COLO668 (cell line): ENCODE measurements around the gene VWA1.

Source experiments
- DNase-seq: peaks from one replicate; lab custom pipeline; 2025; ENCODE audit not compliant: unreplicated experiment; lab: John Stamatoyannopoulos, UW

The VWA1 gene, protein sequence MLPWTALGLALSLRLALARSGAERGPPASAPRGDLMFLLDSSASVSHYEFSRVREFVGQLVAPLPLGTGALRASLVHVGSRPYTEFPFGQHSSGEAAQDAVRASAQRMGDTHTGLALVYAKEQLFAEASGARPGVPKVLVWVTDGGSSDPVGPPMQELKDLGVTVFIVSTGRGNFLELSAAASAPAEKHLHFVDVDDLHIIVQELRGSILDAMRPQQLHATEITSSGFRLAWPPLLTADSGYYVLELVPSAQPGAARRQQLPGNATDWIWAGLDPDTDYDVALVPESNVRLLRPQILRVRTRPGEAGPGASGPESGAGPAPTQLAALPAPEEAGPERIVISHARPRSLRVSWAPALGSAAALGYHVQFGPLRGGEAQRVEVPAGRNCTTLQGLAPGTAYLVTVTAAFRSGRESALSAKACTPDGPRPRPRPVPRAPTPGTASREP

DNA sequence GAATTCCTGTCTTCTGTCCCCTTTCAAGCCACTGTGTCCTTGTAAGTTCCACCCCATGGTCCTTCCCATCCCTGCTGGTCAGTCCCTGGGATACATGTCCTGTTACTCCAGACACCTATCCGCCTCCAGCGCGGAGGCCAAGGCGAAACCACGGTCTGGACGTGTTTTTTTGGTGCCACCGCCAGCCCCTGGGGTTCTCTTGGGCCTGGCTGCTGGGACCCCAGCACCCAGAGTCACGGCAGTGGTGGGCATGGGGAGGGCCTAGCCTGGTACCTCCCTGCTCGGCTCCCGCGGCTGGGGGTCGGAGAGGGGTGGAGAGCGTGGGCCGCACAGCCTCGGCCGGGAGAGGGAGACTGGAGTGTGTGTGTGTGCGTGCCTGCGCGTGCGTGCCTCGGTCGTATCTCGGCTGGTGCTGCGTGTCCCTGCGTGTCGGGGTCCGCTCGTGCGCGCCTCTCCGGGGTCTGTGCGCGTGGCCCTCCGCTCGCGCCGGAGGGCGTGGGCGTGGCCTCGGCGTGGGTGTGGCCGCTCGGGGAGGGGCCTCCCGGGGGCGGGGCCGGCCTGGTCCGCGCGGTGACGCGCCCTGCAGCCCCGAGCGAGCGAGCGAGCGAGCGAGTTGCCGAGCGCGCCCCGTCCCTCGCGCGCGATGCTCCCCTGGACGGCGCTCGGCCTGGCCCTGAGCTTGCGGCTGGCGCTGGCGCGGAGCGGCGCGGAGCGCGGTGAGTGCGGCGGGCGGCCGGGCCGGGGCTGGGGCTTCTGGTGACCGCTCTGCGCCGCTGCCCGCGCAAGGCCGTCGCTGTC, at the start of gene VWA1:
Gene VWA1, plus strand, starts transcription at position 585 of the 798 bp plus-strand sequence. Its CDS starts 59 bp downstream, at position 644.
- DNase-seq = peak; percentile 97

DNA sequence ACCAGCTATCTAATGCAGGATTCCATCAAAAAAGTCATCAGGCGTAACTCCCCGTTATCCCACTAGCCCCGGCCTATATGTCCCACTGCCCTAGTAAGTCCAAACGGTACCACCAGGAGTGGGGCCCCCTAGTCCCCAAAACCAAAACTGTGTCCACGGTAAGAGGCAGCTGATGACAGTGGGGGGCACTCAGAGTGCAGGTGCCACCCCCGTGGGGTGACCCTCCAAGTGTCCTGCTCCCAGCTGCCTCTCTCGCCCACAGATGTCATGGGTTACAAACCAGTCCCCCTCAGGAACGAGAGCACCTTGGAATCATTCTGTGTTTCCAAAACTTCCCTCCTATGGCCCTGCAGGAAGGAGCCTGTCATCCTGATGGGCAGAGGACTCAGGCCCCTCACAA, 49.6 kb upstream of the VWA1 start:
- no peak for DNase-seq

DNA sequence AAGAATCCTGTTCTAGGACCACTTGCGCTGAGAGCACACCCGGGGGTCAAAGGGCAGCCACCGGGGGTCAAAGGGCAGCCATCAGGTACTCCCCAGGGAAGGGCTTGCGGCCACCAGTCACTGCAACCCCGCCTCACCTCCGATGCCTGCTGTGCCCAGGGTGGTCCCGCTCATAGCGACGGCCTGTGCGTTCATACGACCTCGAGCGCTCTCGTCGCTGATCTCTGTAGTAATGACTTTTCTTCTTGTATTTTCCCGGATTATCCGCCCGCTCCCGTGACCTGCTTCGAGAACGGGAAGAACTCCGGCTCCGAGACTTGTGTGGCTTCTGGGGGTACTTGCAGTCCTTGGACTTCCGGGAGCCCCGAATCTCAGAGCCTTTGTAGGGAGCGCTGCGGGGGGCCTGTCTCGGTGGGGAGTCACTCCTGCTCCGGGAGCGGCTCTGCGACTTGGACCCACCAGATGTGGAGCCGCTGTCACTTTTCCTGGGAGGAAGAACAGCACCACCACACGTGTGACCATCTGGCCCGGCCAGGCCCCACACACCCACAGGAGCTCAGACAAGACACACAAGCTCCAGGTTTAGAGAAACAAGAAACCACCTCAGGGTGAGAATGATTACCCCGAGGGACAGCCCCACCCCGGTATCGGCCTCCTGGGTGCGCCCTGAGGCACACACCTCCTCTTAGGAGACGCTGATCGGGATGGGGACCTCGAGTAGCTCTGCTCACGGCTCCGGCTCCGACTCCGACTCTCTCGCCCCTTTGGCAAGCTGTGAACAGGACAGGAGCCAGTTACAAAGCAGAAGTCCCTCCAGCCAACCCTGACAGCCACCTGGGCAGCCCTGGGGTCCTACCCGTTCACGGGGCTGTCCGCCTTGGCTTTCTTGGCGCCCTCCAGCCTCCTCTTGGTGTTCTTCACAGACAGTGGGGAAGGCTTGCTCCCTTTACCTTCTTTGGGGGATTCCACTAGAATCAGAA, 48.1 kb upstream of the VWA1 start:
- no peak for DNase-seq

DNA sequence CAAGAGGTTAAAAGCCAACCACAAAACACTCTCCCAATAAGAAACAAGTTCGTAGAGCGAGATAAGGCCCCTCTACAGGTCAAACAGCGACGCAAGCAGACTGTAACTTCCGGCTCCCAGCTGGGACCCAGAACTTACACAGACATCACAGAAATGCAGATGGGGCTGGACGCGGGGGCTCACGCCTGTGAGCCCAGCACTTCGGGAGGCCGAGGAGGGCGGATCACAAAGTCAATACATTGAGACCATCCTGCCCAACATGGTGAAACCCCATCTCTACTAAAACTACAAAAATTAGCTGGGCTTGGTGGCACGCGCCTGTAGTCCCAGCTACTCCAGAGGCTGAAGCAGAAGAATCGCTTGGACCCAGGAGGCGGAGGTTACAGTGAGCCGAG, 47.4 kb upstream of the VWA1 start:
- DNase-seq = no peak

DNA sequence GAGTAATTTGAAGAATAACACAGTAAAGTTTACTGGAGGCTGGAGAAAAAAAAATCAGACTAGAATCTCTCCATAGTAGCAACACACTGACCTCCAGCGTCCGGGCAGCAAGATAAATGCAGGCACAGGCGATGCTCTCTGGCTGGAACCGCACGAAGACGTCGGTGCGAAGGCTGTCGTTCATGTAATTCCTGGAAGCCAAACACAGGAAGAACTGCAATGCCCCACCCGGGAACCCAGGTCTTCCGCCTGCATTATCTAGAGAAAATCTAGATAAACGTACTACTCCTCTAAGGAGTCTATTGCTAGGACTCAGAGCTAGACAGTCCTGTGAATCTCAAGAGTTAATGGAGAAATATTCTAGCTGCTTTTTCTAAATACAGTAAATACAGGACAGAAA, 44.8 kb upstream of the VWA1 start:
- DNase-seq = no peak

DNA sequence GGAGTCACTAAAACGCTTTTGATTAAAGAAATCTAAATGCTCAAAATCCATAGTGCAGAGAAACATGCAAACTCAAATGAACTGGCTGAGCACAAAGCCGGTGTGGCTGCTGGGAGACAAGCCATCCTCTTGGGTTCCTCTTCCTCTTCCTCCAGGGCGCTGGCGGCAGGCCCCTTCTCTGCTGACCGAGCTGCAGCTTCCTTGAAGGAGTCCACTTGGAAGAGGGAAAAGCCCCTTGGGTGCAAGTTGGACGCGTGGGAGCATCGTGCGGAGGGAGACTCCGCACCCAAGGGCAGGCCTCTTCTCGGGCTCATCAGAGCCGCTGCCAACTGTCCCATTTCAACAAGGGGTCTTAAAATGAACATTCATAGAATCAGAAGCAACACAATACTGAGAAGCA, 44.3 kb upstream of the VWA1 start:
- DNase-seq = no peak

DNA sequence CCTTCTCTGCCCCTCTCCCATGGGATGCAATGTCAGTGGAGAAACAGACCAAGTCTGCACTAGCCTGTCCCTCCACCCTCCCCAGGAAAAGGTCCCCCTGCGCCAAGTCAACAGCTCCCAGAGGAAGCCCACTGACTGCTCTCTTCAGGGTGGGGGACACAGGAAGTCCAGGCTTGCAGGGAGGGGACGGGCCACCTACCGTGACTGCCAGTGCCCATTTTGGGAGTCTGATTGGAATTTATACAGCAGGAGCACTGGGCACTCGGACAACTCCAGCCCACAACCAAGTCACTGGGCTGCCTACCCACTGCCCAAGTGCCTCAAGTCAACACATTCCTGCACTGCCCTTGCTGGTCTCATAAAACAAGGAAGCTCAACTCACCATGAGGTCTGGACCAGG, 42.5 kb upstream of the VWA1 start:
- no peak for DNase-seq

DNA sequence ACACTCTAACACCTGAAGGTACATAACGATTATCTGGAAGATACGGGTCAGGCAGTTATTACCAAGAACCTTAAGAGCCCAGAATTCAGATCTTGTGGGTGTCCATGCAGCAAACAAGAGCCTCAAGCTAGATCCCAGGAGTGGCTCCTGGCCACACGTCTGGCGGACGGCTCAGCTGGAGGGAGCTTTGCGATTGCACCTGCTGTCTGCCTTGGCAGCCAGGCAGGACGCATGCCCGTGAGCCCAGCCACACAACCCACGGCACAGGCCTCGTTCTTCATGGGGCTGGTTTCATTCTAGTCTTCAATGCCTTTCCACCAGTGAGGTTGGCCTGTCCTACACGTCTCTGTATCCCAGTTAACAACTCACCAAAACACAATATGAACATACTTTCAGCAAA, 42.1 kb upstream of the VWA1 start:
- no peak for DNase-seq

DNA sequence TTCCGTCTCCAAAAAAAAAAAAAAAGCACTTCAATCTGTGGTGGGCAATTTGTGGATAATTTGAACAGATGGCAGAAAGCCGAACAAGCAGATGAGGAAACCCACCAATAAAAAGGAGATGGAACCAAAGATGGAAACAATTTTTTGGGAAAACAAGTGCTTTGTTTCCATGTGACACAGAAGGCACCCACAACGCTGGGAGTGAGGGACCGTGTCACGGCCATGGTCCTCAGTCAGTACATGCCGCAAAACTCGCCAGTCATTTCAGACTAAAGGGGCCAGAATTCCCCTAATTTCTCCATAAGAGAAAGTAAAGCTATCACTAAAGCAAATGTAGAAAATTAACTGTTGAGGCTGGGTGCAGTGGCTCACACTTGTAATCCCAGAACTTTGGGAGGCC, 41.4 kb upstream of the VWA1 start:
- DNase-seq = no peak

DNA sequence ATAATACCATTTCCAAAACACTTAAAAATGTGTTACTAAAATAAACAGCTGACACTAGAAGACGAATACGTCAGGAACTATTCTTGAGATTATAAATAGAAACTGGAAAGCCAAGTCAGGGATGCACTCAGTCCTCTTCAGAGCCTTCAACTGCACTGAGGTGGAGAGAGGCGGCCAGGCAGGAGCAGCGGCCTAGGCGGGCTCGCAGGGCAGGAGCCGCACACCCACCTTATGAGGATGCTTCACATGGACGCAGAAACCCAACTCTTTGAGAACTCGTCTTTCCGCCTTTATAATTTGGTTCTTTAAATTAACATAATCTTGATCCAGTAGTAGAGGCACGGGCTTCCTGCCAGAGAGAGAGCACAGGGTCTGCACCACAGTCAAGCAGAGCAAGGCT, 40.3 kb upstream of the VWA1 start:
- no peak for DNase-seq

DNA sequence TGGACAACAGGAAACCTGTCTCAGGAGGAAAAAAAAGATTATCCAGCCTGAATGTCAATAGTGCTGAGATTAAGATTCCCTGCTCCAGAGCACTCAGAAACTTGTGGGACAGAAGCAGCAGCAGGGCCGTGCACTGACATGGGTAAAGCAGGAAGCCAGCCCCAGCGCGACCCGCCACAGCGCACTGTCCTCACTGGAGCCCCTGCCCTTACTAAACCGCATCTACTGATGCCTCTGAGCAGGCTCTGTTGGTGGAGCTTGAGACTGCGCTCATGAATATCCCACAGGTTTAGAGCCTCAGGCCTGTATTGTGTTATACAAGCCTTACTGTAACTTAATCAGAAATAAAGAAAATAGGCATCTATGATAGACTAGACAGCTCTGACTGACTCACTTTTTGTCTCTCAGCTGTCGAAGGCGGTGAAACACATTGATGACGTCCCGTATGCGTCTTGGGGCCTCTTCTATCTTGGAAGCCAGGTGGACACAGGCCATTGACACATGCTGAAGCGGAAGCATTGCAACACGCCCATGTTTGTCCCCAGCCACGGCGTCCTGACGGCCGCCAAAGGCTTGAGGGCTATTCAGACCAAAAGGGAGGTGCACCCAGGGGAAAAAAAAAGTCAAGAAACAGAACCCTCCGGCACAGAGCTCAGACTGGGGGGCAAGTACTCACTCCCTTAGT, 37.5 kb upstream of the VWA1 start:
- peak; percentile 53 for DNase-seq

DNA sequence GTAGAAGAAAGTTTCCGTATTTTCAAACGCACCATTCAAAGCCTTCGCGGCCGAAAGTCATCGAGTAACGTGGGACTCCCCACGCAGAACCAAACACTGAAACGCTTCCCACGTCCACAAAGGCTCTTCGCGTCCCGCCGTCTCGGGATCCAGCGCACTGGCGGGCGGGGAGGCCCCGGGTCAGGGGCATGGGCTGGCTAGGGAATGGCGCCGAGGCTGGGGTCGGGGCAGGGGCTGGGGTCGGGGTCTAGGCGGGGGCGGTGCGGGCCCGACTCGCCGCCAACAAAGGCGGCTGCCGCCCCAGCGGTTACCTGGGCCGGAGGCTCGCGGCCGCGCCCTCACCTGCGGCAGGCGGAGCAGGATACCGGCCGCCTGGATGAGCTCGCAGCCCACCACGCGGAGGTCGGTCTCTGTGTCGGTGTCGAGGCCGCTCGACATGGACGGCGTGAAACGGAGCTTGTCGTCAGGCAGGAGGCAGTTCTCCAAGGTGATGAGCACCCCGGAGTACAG, 36.8 kb upstream of the VWA1 start:
- DNase-seq = peak; percentile 53

DNA sequence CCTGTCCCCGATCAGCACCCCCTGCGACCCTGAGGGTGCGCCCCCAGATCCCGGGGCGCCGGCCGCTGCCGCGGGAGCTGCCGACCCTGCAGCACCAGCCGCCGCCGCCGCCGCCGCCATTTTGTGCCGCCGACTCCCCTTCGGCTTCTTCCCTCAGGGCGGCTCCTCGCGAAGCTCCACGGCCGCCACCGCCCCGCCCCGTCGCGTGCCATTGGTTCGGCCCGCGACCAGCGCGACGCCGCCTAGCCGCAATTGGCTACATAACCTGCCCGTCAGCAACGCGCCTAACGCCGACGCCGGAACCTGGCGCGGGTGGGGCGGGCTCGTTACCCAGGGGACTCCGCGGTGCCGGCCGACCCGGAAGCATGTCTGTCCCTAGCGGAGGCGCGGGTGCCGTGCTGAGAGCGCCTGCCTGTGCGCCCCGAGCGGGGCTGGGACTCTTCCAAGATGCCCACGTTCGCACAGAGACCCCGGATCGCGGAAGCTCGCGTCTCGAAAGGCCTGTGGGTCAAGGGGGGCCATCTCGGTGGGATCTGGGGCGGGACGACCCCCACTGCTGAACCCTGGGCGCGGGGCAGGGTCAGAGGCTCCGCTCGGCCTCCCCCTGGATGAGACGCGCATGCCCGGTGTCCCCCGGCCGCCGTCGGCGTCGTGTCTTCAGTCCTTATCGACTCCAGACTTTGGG, 36.2 kb upstream of the VWA1 start, which contains the start of gene CCNL2:
Gene CCNL2, minus strand, starts transcription at position 149 of the 685 bp plus-strand sequence. Its CDS starts 29 bp downstream, at position 120.
- peak; percentile 100 for DNase-seq

DNA sequence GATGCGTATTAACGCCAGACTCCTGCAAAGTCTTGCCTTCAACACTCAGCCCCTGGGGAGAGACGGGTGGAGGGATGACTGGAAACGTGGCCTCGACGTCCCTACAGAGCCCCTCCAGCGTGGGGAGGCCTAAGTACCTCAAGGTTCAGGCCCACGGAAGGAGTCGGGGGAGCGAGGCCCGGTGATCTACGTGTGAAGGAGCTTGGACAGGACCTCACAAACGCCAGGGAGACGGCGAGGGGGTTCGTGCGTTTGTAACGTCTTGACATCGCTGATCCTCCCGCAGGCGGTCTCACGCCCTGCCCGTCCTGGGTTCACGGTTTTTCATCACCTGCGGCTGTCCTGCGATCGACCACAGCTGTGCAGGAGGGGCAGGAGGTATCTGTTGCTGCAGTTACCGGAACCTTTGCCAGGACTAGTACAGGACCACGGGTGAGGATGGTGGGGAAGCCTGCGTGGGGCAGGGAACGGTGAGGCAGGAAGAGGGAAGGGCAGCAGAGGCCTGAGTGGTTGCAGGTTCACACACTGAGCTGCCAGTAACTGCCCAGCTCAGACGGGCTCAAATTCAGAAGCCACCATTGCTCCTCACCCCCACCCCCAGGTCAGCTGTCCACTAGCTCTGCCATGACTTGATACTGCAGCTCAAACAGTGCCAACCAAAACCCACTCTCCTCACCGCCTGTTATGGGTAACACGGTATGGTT, 35.5 kb upstream of the VWA1 start:
- DNase-seq = peak; percentile 67

DNA sequence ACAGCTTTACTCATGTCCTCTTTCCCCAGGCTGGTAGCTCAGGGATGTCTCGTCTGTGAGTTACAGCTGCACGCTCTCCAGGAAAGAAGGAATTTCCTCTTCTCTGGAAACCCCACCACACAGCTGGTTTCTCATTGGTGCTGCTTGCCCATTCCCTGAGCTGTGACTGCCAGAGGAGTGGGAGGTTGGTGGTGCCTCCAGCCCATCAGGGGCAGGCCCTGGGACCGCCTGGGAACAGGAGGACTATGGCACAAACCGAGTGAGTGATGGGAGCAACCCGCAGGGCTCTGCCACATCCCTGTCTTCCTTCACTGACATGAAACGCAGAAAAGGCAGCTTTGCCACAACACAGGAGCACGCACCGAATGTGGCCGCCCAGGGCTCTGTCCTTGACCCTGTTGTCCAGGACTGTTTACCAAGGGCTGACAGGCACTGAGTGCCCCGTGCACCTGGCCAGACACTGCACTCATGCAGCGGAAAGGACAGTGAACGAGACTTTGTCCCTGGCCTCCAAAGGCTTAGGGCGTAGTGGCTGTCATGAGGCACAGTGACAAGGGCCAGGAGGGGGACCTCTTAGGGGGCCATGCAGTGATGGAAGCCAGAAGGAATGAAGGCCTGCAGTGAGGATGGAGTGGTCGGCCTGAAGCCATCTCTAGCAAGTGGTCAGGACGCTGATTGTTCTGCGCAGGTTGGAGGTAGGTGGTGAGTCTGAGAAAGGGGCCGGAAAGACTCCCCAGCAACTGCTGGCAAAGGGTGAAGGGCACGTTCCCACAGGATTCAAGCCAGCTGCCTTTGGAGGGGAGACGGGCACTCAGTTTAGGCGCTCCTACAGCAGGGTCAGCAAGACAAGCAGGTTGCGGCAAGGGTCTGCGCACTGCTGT, 34.7 kb upstream of the VWA1 start:
- DNase-seq = no peak

DNA sequence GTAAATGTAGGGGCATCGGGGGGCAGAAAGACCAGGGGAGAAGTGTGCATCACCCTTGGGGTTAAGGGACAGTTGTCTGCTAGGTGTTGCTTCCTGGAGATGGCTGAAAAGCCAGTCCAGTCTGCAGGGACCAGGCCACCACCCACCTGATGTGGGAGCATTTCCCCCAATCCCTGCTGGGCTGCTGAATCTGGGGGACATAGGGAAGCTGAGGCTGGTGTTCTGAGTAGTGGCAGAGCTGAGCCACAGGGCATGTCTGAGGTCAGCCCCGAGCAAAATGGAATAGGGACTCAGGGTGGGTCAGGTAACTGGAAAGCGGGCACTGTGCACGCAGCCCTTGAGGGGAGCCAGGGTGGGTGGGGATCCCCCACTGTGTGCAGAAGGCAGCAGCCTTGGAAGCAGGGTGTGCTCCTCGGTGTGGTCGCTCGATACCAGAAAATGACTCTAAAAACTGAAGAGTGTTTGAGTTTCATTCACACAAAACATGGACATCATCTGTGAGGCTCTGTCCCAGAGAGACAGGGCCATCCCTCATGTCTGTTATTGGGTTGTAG, 34.0 kb upstream of the VWA1 start:
- DNase-seq = no peak

DNA sequence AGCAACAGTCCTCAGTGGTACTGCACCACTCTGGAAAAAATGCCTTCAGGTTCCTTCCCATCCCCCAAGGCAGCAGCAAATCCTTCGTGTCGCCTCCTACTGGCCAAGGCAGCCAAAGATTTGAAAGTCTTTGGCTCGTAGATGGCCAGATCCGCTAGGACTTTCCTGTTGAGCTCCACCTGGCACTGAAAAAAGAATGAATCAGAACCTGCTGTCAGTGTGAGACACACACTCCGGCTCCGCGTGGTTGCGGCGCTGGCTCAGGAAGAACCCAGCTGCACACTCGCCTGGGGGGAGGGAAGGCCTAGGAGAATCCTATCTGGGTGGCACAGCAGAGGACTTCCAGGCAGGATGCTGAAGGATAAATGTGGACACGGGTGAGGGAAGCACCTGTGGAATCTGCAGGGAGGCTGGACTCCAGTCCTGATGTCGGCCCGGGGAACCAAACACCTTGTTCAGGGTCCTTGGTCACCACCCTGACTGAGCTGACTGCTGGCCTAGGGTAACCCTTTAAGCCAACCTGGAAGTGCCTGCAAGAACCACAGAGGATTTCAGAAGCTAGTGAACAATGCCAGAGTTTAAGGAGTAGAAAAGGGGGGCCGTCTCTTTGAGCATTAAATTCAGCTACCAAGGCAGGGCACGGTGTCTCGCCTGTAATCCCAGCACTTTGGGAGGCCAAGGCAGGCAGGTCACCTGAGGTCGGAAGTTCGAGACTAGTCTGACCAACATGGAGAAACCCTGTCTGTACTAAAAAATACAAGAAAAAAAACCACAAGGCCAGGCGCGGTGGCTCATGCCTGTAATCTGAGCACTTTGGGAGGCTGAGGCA, 33.2 kb upstream of the VWA1 start:
- peak; percentile 67 for DNase-seq
